Uterus (tissue), 4 donors: ENCODE data around the gene USP37. TPM values are rescaled to one million over a fixed set of nuclear protein-coding genes. Genes with fewer than 3 reads are reported as not detected.

Experiments used
- DNase-seq, 2 donors: peaks; one replicate each; pipeline ENCODE4 v3.0.0-alpha.2; 2019 to 2020
- H3K27ac ChIP-seq, 2 donors: fragments of 200-600 bp; sonication (generic); 1 replicate in 1 of 2; 2 replicates in 1 of 2; pipeline ENCODE4 v1.5.1; 2016 to 2018
- H3K27me3 ChIP-seq, 2 donors: fragments of 200-600 bp; sonication (generic); one replicate each; pipeline ENCODE4 v1.5.1; 2018 to 2019; ENCODE audit warnings: control low read depth in 1 of 2
- H3K36me3 ChIP-seq, 2 donors: fragments of 200-600 bp; sonication (generic); one replicate each; pipeline ENCODE4 v1.5.1; 2019; ENCODE audit warnings: control low read depth in 1 of 2
- H3K4me1 ChIP-seq, 2 donors: fragments of 200-600 bp; sonication (generic); one replicate each; pipeline ENCODE4 v1.5.1; 2018 to 2019; ENCODE audit warnings: control low read depth in 1 of 2
- H3K4me3 ChIP-seq, 2 donors: fragments of 200-600 bp; sonication (generic); 1 replicate in 1 of 2; 2 replicates in 1 of 2; pipeline ENCODE4 v1.5.1; 2018 to 2019; ENCODE audit warnings: mild to moderate bottlenecking in 1 of 2
- H3K9me3 ChIP-seq, 2 donors: fragments of 200-600 bp; sonication (generic); one replicate each; pipeline ENCODE4 v1.5.1; 2019; ENCODE audit warnings: control low read depth in 1 of 2
- POLR2A ChIP-seq, 2 donors: fragments of 450-650 bp; IDR thresholded peaks; one replicate each; pipeline ENCODE4 v1.6.1; 2016; ENCODE audit warnings: antibody characterized with exemption in 2 of 2, mild to moderate bottlenecking in 1 of 2, moderate library complexity in 1 of 2
- intact Hi-C: fragments of 100-400 bp; cut with DNase I; formaldehyde crosslinking; loops from one replicate; pipeline ENCODE4 v1.15.1; 2023; ENCODE audit warnings: low total_unique reads
- total RNA-seq, 4 donors: library from RNA; depleted of rRNA in 3 of 4; stranded (reverse); fragments of >200 nt in 3 of 4; gene quantifications; one replicate each; pipeline versions ENCODE4 v1.1.0 to v1.2.4, GENCODE V29; 2014 to 2023
- TF ChIP-seq, protein P1 (sequence below), 4 experiments: fragments of 200-600 bp in 2 of 4; fragments of 450-650 bp in 2 of 4; sonication (generic) in 2 of 4; IDR thresholded peaks; one replicate each; pipeline ENCODE4 v1.5.1; 2016 to 2019; ENCODE audit warnings: antibody characterized with exemption in 4 of 4, mild to moderate bottlenecking in 2 of 4, moderate library complexity in 1 of 4
- donor health status: DM: yes; HTN: yes; CAD: no.

The USP37 gene
- total RNA-seq, 4 donors from 2014 or later = 9.1 to 59.3 (median 20.7) TPM

DNA sequence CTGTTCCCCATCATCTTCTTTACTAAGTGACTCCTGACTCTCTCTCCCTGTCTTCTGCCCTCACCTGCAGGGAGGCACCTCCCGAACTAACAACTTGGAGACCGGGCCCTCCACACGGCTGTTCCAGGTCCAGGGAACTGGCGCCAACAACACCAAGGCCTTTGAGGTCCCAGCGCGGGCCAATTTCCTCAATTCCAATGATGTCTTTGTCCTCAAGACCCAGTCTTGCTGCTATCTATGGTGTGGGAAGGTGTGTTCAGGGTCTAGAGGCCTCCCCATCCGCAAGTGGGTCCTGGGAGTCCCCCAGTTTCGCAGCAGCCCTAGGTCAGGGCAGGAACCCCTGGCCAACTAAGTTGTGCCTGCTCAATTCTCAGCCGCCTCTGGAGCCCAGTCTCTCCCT lies 133.7 kb downstream of the USP37 start:
- Histone ChIP-seq H3K4me1 (no peaks in the 10 kb centered on the region), H3K27me3 (no peaks in the 10 kb centered on the region), H3K36me3 (no peaks in the 10 kb centered on the region), H3K4me3 (no peak overlapping the region), H3K9me3 (no peaks in the 10 kb centered on the region), H3K27ac (no peak overlapping the region)
- DNase-seq = no peak
- TF ChIP-seq POLR2A (IDR thresholded peaks at IDR 0.05) = no peak
- TF ChIP-seq, protein P1, sequence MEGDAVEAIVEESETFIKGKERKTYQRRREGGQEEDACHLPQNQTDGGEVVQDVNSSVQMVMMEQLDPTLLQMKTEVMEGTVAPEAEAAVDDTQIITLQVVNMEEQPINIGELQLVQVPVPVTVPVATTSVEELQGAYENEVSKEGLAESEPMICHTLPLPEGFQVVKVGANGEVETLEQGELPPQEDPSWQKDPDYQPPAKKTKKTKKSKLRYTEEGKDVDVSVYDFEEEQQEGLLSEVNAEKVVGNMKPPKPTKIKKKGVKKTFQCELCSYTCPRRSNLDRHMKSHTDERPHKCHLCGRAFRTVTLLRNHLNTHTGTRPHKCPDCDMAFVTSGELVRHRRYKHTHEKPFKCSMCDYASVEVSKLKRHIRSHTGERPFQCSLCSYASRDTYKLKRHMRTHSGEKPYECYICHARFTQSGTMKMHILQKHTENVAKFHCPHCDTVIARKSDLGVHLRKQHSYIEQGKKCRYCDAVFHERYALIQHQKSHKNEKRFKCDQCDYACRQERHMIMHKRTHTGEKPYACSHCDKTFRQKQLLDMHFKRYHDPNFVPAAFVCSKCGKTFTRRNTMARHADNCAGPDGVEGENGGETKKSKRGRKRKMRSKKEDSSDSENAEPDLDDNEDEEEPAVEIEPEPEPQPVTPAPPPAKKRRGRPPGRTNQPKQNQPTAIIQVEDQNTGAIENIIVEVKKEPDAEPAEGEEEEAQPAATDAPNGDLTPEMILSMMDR (IDR thresholded peaks at IDR 0.05) = no peak
- intact Hi-C loops = no loop called here

DNA sequence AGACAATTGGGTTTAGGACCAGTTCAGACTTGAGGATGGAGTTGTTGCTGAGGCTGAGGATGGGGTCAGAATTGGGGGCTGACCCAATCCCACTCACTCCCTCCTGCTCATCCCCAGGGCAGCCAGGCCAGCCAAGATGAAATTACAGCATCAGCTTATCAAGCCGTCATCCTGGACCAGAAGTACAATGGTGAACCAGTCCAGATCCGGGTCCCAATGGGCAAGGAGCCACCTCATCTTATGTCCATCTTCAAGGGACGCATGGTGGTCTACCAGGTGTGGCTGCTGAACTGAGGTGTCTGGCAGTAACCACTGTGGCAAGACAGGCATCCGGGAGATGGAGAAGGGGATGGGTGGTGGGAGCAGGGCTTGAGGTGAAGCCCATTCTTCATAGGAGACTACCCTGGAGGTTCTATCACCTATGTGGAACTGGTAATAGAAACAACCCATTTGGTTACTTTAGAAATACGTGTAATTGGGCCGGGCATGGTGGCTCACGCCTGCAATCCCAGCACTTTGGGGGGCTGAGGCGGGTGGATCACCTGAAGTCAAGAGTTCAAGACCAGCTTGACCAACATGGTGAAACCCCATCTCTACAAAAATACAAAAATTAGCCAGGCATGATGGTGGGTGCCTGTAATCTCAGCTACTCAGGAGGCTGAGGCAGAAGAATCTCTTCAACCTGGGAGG lies 135.3 kb downstream of the USP37 start:
- Histone ChIP-seq H3K4me3 (no peak overlapping the region), H3K27me3 (no peaks in the 10 kb centered on the region), H3K27ac (no peak overlapping the region), H3K4me1 (no peaks in the 10 kb centered on the region), H3K36me3 (no peaks in the 10 kb centered on the region), H3K9me3 (no peaks in the 10 kb centered on the region)
- TF ChIP-seq POLR2A (IDR thresholded peaks at IDR 0.05) = no peak
- TF ChIP-seq, protein P1 (IDR thresholded peaks at IDR 0.05) = no peak
- intact Hi-C loops = no loop called here
- DNase-seq = no peak

DNA sequence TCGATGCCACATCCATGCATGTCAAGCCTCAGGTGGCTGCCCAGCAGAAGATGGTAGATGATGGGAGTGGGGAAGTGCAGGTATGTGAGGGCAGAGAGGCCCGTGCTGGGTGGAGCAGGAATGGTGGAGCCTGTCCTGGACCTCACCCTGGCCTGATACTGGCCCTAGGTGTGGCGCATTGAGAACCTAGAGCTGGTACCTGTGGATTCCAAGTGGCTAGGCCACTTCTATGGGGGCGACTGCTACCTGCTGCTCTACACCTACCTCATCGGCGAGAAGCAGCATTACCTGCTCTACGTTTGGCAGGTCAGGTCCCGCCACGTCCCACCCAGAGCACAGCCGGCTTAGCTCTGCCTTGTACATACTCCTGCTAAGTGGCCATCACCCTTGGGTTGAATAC lies 136.3 kb downstream of the USP37 start:
- H3K9me3 ChIP-seq = no peaks in the 10 kb centered on the region
- no peaks in the 10 kb centered on the region for H3K4me1 ChIP-seq
- H3K27ac ChIP-seq = no peak overlapping the region
- H3K36me3 ChIP-seq = no peaks in the 10 kb centered on the region
- TF ChIP-seq POLR2A (IDR thresholded peaks at IDR 0.05) = no peak
- intact Hi-C loops = no loop called here
- H3K27me3 ChIP-seq = no peaks in the 10 kb centered on the region
- no peak overlapping the region for H3K4me3 ChIP-seq
- DNase-seq = no peak

DNA sequence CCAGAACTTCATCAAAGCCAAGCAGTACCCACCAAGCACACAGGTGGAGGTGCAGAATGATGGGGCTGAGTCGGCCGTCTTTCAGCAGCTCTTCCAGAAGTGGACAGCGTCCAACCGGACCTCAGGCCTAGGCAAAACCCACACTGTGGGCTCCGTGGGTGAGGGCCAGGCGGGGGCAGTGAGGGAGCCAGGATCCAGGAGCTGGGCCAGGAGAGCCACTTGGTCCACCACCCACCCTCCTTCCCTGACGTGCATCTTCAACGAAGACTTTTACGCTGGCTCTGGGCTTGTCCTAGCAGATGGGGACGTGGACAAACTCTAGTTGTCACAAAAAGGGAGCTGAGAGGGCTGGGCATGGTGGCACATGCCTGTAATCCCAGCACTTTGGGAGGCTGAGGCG lies 137.4 kb downstream of the USP37 start:
- TF ChIP-seq POLR2A (IDR thresholded peaks at IDR 0.05) = no peak
- TF ChIP-seq, protein P1 (IDR thresholded peaks at IDR 0.05) = no peak
- DNase-seq = no peak
- Histone ChIP-seq H3K36me3 (no peaks in the 10 kb centered on the region), H3K27me3 (no peaks in the 10 kb centered on the region), H3K4me1 (no peaks in the 10 kb centered on the region), H3K4me3 (no peak overlapping the region), H3K9me3 (no peaks in the 10 kb centered on the region), H3K27ac (no peak overlapping the region)
- intact Hi-C loops = no loop called here

DNA sequence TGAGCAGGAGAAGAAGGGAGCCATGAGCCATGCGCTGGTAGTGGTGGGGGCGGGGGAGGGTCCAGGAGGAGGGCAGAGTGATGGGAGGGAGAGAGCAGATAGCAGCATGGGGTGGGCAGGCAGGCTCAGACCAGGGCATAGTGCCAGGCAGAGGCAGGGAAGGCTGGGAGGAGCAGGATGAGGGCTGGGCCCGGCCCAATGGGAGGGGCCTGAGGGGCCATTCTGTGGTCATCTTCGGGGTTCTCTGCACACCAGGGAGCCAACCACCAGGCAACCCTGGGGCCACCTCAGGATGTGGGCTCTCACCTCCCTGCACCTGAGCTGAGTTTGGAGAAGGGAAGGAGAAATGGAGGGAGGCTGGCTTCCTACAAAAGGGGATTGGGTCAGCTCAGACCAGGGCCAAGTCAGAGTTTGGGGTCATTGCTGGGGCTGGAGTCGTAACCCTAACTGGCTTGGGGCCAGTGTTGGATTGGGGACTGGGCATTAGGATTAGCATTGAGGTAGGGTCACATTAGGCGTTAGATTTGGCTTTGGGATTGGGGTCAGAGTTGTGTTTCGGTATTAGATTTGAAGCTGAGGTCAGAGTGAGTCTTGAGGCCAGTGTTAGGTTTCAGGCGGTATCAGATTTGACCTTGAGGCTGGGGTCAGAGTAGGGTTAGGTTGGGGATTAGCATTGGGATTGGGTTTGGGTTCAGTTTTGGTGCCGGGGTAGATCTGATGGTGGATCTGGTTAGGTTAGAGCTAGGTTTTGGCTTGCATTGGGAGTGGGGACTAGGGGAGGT lies 138.0 kb downstream of the USP37 start:
- TF ChIP-seq, protein P1 (IDR thresholded peaks at IDR 0.05) = no peak
- no peak for TF ChIP-seq POLR2A (IDR thresholded peaks at IDR 0.05)
- Histone ChIP-seq H3K27ac (no peak overlapping the region), H3K4me3 (no peak overlapping the region), H3K4me1 (no peaks in the 10 kb centered on the region), H3K36me3 (no peaks in the 10 kb centered on the region), H3K27me3 (no peaks in the 10 kb centered on the region), H3K9me3 (no peaks in the 10 kb centered on the region)
- intact Hi-C loops = no loop called here
- no peak for DNase-seq
